HG02973 (cell line): Measurements from ENCODE around the gene DYRK2.

Experiments used
- ATAC-seq: cut with Tn5 transposase; IDR thresholded peaks from one replicate; pipeline ENCODE4 v1.9.1; 2021; ENCODE audit warnings: moderate library complexity; ENCODE audit not compliant: unreplicated experiment

The DYRK2 gene

GRCh38 chr12:67648521-67649260 is at the start of gene DYRK2:
Gene DYRK2 (plus strand): TSS chr12:67648745. CDS start chr12:67649134, 389 bp downstream.
- ATAC-seq, result peak; percentile 42

- ATAC-seq, result no peak
These were observed 48.9 kb upstream of the DYRK2 start for GRCh38 chr12:67599691-67600090.

GRCh38 chr12:67601126-67601525 is 47.4 kb upstream of the DYRK2 start:
- no peak for ATAC-seq

DNA sequence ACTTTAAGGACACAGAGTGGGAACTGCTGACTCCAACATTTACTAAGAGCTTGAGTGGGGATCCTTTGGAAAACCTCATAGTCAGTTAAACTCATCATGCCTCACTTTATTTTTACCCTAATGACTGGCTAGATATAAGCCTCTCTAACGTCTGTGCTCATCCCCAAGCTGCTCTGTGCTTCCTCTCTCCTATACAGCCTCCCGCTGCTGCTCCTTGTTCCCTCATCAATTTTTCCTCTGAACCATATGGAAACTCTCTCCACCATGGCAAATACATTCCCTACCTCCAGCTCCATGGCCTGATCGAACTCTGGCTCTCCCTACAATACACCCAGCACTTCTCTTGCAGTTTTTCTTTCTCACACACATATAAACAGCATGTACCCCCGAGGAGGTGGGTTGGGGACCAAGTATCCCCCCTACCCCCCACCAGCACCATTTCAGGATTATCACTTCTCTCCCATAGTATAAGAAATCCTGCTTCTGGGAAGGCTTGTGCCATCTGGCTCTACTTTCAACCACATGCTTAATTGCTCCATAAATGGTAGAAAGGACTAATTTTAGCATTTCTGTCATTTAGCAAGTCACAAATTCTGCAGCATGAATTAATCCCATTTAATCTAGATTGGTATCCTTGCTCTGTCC is 39.2 kb upstream of the DYRK2 start:
- ATAC-seq, result no peak

- ATAC-seq, result no peak
These were observed 35.5 kb upstream of the DYRK2 start for GRCh38 chr12:67613040-67613439.

GRCh38 chr12:67617629-67618028 is 30.9 kb upstream of the DYRK2 start:
- no peak for ATAC-seq

GRCh38 chr12:67618303-67618702 is 30.2 kb upstream of the DYRK2 start:
- no peak for ATAC-seq

DNA sequence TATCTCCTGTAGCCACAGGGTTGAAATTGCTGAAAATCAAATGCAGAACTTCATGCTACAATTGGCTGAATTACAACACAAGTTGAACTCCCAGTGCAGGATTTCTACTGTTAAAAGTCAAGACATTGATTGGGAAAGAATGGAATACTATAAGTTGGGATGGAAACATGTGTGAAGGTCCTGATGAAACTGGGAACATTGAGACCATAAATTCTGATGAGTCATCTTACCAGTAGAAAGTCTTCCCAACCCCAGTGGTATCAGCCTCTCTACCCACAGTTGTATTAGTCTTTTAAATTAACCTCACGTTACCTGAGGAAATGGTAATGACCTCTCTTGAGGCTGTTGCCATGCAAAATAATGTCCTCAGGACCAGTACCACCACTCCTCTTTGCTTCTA is 27.4 kb upstream of the DYRK2 start:
- ATAC-seq, result no peak

GRCh38 chr12:67621926-67622325 is 26.6 kb upstream of the DYRK2 start:
- no peak for ATAC-seq

- ATAC-seq, result no peak
These were observed 25.3 kb upstream of the DYRK2 start for GRCh38 chr12:67623259-67623658.

DNA sequence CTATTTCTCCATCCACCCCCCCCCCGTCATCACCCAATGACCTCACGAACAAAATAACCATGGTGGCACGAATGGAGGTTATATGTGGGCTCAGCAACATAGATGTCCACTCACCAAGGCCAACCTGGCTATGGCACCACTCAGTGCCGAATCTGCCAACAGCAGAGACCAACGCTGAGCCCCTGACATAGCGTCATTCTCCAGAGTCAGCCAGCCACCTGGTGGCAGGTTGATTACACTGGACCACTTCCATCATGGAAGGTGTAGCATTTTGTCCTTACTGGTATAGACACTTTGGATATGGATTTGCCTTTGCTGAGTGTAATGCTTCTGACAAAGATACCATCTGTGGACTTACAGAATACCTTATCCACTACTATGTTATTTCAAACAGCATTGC is 24.2 kb upstream of the DYRK2 start:
- ATAC-seq, result no peak

DNA sequence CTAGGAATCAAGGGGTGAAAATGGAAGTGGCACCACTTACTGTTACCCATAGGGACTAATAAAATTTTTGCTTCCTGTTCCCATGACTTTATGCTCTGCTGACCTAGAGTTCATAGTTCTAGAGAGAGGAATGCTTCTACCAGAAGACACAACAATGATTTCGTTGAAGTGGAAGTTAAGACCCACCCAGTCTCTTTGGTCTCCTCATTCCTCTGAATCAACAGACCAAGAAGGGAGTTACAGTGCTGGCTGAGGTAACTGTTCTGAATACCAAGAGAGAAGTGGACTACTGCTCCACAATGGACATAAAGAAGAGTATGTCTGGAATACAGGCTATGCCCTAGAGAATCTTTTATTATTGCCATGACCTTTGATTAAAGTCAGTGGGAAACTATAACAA is 23.5 kb upstream of the DYRK2 start:
- ATAC-seq, result no peak

DNA sequence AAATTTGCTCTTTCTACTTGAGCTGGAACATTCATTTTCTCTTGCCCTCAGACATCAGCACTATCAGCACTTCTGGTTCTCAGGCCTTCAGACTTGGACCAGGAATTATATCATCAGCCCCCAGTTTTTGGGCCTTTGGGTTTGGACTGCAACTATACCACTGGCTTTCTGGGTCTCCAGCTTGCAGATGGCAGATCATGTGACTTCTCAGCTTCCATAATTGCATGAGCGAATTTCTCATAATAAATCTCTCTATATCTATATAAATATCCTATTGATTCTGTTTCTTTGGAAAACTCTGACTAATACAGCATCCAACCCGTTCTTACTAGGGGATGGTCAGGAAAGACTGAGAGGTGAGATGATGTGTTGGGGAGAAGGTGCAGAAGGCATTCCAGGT is 22.4 kb upstream of the DYRK2 start:
- ATAC-seq, result no peak

GRCh38 chr12:67630373-67631088 is 18.0 kb upstream of the DYRK2 start:
- peak; percentile 92 for ATAC-seq

DNA sequence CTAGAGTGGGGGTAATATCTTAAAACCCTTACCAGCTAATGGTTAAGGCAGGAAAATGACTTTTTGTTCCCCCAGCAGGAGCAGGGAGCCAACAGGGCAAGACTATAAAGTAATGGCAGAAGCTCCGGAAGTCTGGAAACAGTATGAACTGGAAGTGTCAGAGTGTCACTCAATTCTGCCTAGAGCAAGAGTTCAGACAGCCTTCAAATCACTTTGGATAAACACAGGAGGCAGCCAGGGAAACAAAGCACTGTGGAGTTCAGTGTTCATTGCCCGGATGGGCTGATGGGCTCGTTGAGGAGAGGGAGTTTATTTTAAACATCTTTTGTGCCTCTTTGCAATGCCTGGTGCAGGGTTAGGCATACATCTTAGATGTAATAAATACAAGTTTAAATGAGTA is 16.5 kb upstream of the DYRK2 start:
- no peak for ATAC-seq

- no peak for ATAC-seq
These were observed 15.4 kb upstream of the DYRK2 start for GRCh38 chr12:67633024-67633610.

DNA sequence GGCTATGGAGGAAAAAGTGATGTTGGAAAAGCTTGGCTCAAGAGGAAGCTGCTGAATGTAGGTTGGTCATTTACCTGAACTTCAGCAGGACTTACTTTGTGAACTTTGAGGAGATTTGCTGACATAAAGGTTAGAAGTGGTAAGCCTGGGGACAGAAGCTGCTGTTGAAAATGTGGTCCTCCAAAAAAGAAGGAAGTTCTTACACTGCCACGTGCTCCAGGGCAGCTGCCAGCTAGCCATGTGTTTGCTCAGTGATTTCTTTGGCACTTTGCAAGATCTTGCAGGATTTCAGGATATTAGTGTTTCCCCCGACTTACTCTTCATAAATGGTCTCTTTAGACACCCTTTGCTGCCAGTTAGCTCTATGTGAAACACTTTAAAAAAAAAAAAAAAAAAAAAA is 14.8 kb upstream of the DYRK2 start:
- no peak for ATAC-seq

DNA sequence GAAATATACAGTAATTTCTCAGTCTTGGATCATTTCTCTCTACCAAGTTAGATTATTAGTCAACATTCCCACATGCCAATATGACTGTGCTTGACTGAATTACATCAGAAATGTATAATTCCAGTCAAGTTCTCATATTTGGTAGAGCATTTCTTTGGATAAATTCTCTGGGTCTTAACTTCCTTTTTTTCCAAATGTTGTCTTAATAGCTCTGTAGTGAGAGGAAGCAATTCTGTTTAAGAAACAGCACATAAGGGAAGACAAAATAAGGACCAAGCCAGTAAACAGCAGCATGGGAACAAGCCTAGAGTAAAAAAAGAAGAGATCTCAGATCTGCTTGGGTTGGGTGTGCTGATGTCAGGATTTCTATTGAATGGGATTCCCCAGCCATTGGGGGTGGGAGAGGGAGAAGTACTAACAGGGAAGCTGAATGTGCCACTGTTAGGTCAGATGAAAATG is 14.2 kb upstream of the DYRK2 start:
- ATAC-seq, result no peak

DNA sequence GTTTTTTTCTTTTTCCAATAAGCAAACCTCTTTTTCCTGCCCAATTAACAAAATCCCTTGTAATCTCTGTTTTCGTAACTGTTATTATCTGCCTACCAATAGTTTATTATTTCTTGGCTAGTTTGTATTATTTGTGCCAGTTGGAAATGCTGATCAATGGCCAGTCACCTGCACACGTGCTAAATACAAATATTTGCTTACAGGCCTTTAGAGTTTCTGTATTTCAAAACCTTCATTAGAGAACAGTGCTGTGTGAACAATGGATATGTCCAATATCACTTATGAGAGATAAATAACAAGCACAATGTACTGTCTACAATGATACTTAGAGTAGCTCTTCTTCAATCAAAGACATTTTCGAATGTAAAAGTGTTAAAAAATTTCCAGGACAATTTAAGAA is 10.8 kb upstream of the DYRK2 start:
- ATAC-seq, result no peak

- ATAC-seq, result no peak
These were observed 9.9 kb upstream of the DYRK2 start for GRCh38 chr12:67638694-67639093.

- no peak for ATAC-seq
These were observed 7.7 kb upstream of the DYRK2 start for GRCh38 chr12:67640863-67641262.

DNA sequence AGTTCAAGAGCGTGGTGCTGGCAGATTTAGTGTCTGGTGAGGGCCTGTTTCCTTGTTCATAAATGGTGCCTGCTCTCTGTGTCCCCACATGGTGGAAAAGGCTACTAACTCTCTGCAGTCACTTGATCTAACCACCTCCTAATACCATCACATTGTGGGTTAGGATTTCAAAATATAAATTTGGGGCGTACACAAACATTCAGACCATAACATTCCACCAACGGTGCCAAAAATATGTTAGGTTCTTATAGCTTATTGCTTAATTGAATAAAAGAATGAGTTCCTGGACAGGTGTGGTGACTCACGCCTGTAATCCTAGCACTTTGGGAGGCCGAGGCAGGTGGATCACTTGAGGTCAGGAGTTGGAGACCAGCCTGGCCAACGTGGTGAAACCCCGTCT is 3.4 kb upstream of the DYRK2 start:
- no peak for ATAC-seq
